DOHH2 (cell line): ENCODE measurements around the gene FAM181A.
A peak's percentile ranks its signal among the peaks of the same experiment; 100 is the strongest.

Source experiments
- H3F3A ChIP-seq: fragments of 200-600 bp; sonication (generic), shearing (Covaris generic); 2 replicates; pipeline ENCODE4 v1.6.0; 2016; ENCODE audit warnings: antibody characterized with exemption, mild to moderate bottlenecking; ENCODE audit not compliant: control insufficient read depth, insufficient read depth
- H3K27ac ChIP-seq: fragments of 200-600 bp; sonication (generic); 2 replicates; pipeline ENCODE4 v1.5.1; 2014; ENCODE audit warnings: low read depth, mild to moderate bottlenecking, low read length, moderate library complexity
- H3K27me3 ChIP-seq: fragments of 200-600 bp; sonication (generic); 2 replicates; pipeline ENCODE4 v1.6.1; 2014; ENCODE audit warnings: mild to moderate bottlenecking, low read length, mixed read lengths; ENCODE audit not compliant: control insufficient read depth
- H3K36me3 ChIP-seq: fragments of 200-600 bp; sonication (generic); 2 replicates; pipeline ENCODE4 v1.6.1; 2014; ENCODE audit warnings: mild to moderate bottlenecking, low read length, moderate library complexity, mixed read lengths; ENCODE audit not compliant: control insufficient read depth
- H3K4me1 ChIP-seq: fragments of 200-600 bp; sonication (generic); 2 replicates; pipeline ENCODE4 v1.6.1; 2014; ENCODE audit warnings: mild to moderate bottlenecking, low read length, mixed read lengths; ENCODE audit not compliant: control insufficient read depth
- H3K4me2 ChIP-seq: fragments of 200-600 bp; sonication (generic); 2 replicates; pipeline ENCODE4 v1.6.0; 2014; ENCODE audit warnings: mild to moderate bottlenecking, low read length, moderate library complexity
- H3K4me3 ChIP-seq: fragments of 200-600 bp; sonication (generic); 2 replicates; pipeline ENCODE4 v1.5.1; 2014; ENCODE audit warnings: mild to moderate bottlenecking, low read length, mixed read lengths
- H3K79me2 ChIP-seq: fragments of 200-600 bp; sonication (generic); 2 replicates; pipeline ENCODE4 v1.6.1; 2014; ENCODE audit warnings: mild to moderate bottlenecking, low read length, mixed read lengths; ENCODE audit not compliant: control insufficient read depth
- H3K9me2 ChIP-seq: fragments of 200-600 bp; sonication (generic); replicated peaks from 2 replicates; pipeline ENCODE4 v1.6.1; 2014; ENCODE audit warnings: mild to moderate bottlenecking, low read length, mixed read lengths; ENCODE audit not compliant: control insufficient read depth
- H3K9me3 ChIP-seq: fragments of 200-600 bp; sonication (generic); 2 replicates; pipeline ENCODE4 v1.6.1; 2014; ENCODE audit warnings: antibody characterized with exemption, low read length, mixed read lengths; ENCODE audit not compliant: control insufficient read depth, insufficient read depth
- H4K20me1 ChIP-seq: fragments of 200-600 bp; sonication (generic); 2 replicates; pipeline ENCODE4 v1.6.0; 2014; ENCODE audit warnings: low read depth, mild to moderate bottlenecking, antibody characterized with exemption, low read length, moderate library complexity; ENCODE audit not compliant: control insufficient read depth, insufficient read depth
- EZH2phosphoT487 ChIP-seq: fragments of 200-600 bp; sonication (generic); IDR thresholded peaks from 2 replicates; pipeline ENCODE4 v1.6.1; 2017; ENCODE audit warnings: borderline replicate concordance, mild to moderate bottlenecking, antibody characterized with exemption, low read length, moderate library complexity, mixed read lengths
- TF ChIP-seq, protein P1 (sequence below): fragments of 200-600 bp; sonication (generic); IDR thresholded peaks from one replicate; pipeline ENCODE4 v1.5.1; 2014; ENCODE audit warnings: antibody characterized with exemption, mild to moderate bottlenecking, low read depth, low read length; ENCODE audit not compliant: poor library complexity, severe bottlenecking

The FAM181A gene

DNA sequence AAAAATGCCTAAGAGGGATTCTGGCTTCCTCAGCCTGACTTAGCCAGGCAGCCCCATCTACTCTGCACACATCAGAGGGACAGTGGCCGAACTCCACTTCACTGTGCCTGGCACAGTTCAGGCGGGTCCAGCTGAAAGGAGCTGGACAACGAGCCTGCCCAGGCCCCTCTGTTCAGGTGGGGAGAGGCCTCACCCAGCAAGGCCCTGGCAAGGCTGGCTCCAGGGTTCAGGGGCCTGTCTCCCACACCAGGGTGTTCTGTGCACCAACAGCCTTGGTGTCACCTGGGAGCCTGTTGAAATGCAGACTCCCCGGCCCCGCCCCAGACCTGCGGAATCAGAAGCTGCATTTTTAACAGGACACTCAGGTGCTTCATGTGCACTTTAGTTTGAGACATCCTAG, 9.8 kb downstream of the FAM181A start:
- H3K79me2 ChIP-seq, result no peaks in the 10 kb centered on the region
- no peak for TF ChIP-seq EZH2phosphoT487
- TF ChIP-seq, protein P1, sequence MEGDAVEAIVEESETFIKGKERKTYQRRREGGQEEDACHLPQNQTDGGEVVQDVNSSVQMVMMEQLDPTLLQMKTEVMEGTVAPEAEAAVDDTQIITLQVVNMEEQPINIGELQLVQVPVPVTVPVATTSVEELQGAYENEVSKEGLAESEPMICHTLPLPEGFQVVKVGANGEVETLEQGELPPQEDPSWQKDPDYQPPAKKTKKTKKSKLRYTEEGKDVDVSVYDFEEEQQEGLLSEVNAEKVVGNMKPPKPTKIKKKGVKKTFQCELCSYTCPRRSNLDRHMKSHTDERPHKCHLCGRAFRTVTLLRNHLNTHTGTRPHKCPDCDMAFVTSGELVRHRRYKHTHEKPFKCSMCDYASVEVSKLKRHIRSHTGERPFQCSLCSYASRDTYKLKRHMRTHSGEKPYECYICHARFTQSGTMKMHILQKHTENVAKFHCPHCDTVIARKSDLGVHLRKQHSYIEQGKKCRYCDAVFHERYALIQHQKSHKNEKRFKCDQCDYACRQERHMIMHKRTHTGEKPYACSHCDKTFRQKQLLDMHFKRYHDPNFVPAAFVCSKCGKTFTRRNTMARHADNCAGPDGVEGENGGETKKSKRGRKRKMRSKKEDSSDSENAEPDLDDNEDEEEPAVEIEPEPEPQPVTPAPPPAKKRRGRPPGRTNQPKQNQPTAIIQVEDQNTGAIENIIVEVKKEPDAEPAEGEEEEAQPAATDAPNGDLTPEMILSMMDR, result no peak
- H3K27me3 ChIP-seq, result no peaks in the 10 kb centered on the region
- peaks cover 12% of the 10 kb centered on the region for H3K4me1 ChIP-seq
- no peaks in the 10 kb centered on the region for H4K20me1 ChIP-seq
- H3K4me3 ChIP-seq, result no peak overlapping the region
- H3K9me3 ChIP-seq, result no peaks in the 10 kb centered on the region
- H3K4me2 ChIP-seq, result no peak overlapping the region
- H3K36me3 ChIP-seq, result peaks cover 5% of the 10 kb centered on the region; the same call in 1 of the 2 replicates
- no peak overlapping the region for H3K27ac ChIP-seq
- H3F3A ChIP-seq, result no peaks in the 10 kb centered on the region
- no peaks in the 10 kb centered on the region for H3K9me2 ChIP-seq

DNA sequence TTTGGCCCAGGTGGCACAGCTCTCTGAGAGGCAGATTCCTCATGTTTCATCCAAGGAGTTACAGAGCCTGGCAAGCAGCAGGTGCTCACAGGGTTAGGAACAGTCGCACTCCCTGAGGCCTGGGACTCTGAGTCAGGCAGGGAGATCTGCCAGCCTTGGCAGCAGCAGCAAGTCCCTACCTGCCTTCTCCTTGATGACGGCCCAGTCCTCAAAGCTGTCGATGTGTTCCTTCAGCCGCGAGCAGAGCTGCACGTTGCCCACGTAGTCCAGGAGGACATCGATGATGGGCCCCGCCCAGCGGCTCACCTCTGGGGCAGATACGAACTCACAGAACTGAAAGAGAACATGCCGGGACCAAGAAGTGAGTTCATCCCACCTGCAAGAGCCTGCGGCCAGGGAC, 10.4 kb downstream of the FAM181A start:
- Histone ChIP-seq H3K4me1 (peaks cover 12% of the 10 kb centered on the region), H3F3A (no peaks in the 10 kb centered on the region), H4K20me1 (no peaks in the 10 kb centered on the region), H3K4me3 (no peak overlapping the region), H3K36me3 (peaks cover 5% of the 10 kb centered on the region; the same call in 1 of the 2 replicates), H3K4me2 (no peak overlapping the region), H3K9me2 (no peaks in the 10 kb centered on the region), H3K79me2 (no peaks in the 10 kb centered on the region), H3K27me3 (no peaks in the 10 kb centered on the region), H3K9me3 (no peaks in the 10 kb centered on the region), H3K27ac (no peak overlapping the region)
- TF ChIP-seq EZH2phosphoT487, result no peak
- TF ChIP-seq, protein P1, result no peak

DNA sequence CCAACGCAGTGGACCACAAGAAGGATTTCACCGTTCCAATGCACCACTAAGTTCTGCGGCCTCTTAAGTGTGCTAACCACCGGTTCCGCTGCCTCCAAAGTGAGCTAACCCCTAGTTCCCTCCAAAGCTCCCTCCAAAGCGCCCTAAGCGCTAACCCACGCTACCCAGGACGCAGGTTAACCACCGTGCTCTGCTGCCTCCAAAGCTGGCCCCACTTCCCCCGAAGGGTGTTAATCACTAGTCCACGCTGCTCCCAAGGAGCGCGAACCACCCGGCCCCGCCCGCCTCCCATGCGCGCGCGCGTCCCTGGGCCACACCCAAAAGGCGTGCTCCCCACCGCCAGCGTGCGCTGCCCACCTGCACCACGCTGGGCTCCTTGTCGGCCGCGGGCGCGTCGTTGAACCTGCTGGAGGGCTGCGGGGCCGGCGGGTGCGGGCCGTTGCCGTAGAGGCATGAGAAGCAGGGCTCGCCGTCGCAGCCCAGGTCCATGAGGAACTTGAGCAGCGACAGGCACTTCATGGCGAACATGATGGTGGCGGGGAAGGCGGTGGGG, 11.7 kb downstream of the FAM181A start:
- Histone ChIP-seq H4K20me1 (no peaks in the 10 kb centered on the region), H3K9me2 (no peaks in the 10 kb centered on the region), H3K79me2 (no peaks in the 10 kb centered on the region), H3K27me3 (no peaks in the 10 kb centered on the region), H3K4me2 (peak overlapping the region; percentile 57; the same call in 1 of the 2 replicates), H3K4me1 (peaks cover 12% of the 10 kb centered on the region), H3K36me3 (peaks cover 5% of the 10 kb centered on the region; the same call in 1 of the 2 replicates), H3K4me3 (no peak overlapping the region), H3K9me3 (no peaks in the 10 kb centered on the region), H3K27ac (no peak overlapping the region), H3F3A (no peaks in the 10 kb centered on the region)
- TF ChIP-seq, protein P1, result no peak
- no peak for TF ChIP-seq EZH2phosphoT487
